H1 (cell line): ENCODE measurements around the gene CDC42EP1. TPM values are rescaled to one million over a fixed set of nuclear protein-coding genes. Genes with fewer than 3 reads are reported as not detected.

Experiments
- CBX5 ChIP-seq: fragments of 300-800, 300-1000 bp; sonication (generic); IDR thresholded peaks from 2 replicates; pipeline ENCODE4 v1.7.1; 2016; ENCODE audit warnings: antibody characterized with exemption, low read length, low read depth
- CHD7 ChIP-seq: fragments of 300-600 bp; sonication (generic); IDR thresholded peaks from 2 replicates; pipeline ENCODE4 v1.7.1; 2012; ENCODE audit warnings: low read length, moderate library complexity, mild to moderate bottlenecking, inconsistent platforms; ENCODE audit not compliant: insufficient replicate concordance
- EP300 ChIP-seq, 2 experiments: IDR thresholded peaks; 1 replicate in 1 of 2; 2 replicates in 1 of 2; pipeline ENCODE4 v1.6.1; 2011 to 2012; ENCODE audit warnings: low read depth in 2 of 2, low read length in 2 of 2, mild to moderate bottlenecking in 2 of 2, borderline replicate concordance in 1 of 2, inconsistent platforms in 1 of 2, moderate library complexity in 1 of 2
- POLR2AphosphoS5 ChIP-seq: IDR thresholded peaks from 2 replicates; pipeline ENCODE4 v1.6.1; 2011; ENCODE audit warnings: low read depth, low read length
- SP2 ChIP-seq: IDR thresholded peaks from 2 replicates; pipeline ENCODE4 v1.6.1; 2012; ENCODE audit warnings: mild to moderate bottlenecking, low read length, inconsistent platforms
- polyA plus RNA-seq, 7 experiments: library from polyadenylated mRNA; depleted of rRNA in 3 of 7; stranded (reverse) in 5 of 7; unstranded in 2 of 7; fragments of >200 nt in 5 of 7; fragments of 200-250 nt in 2 of 7; gene quantifications; 1 replicate in 5 of 7; 2 replicates in 1 of 7; 4 replicates in 1 of 7; pipeline versions ENCODE4 v1.2.1 to v1.2.3, GENCODE V29; 2011 to 2013; ENCODE audit warnings: missing spikeins in 2 of 7, mixed read lengths in 2 of 7
- total RNA-seq: library from RNA; stranded (reverse); fragmentation: NEBNext Ultra II Directional; extraction: Animal tissue kit (Norgen Biotek cat#: 25700); gene quantifications from 2 replicates; pipeline ENCODE4 v1.2.1, GENCODE V29; 2021

Gene CDC42EP1
- total and polyA plus RNA-seq, 2 of the 8 experiments (the other 6 are each of a cell fraction or from before 2014, with no cell fraction given): 8.3 to 11.2 TPM

- TF ChIP-seq CHD7: no peak
- no peak for TF ChIP-seq SP2
- TF ChIP-seq EP300 (IDR thresholded peaks at IDR 0.05; ENCODE audit: borderline replicate concordance in 1 of 2, low read depth in 2 of 2, low read length in 2 of 2): no peak
- no peak for TF ChIP-seq CBX5
- no peak for TF ChIP-seq POLR2AphosphoS5
Observed at GRCh38 chr22:37610480-37611129, 50.3 kb downstream of the CDC42EP1 start (continued).
